Hypothalamus (tissue), 51 donors: ENCODE measurements around the gene CHD1L.
A peak's percentile ranks its signal among the peaks of the same experiment; 100 is the strongest.
"Not testable (repeated sequence)": the region's sequence is repeated elsewhere in the genome, so short reads cannot be mapped to it uniquely, and the experiment has no call there.

Source experiments
- DNase-seq, 51 donors: peaks; one replicate each; lab custom pipeline; 2025; lab: John Stamatoyannopoulos, UW

The CHD1L gene

DNA sequence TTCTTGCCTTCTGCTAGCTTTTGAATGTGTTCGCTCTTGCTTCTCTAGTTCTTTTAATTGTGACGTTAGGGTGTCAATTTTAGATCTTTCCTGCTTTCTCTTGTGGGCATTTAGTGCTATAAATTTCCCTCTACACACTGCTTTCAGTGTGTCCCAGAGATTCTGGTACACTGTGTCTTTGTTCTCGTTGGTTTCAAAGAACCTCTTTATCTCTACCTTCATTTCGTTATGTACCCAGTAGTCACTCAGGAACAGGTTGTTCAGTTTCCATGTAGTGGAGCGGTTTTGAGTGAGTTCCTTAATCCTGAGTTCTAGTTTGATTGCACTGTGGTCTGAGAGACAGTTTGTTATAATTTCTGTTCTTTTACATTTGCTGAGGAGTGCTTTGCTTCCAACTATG lies 11.5 kb upstream of the CHD1L start:
- DNase-seq: not testable (repeated sequence)

DNA sequence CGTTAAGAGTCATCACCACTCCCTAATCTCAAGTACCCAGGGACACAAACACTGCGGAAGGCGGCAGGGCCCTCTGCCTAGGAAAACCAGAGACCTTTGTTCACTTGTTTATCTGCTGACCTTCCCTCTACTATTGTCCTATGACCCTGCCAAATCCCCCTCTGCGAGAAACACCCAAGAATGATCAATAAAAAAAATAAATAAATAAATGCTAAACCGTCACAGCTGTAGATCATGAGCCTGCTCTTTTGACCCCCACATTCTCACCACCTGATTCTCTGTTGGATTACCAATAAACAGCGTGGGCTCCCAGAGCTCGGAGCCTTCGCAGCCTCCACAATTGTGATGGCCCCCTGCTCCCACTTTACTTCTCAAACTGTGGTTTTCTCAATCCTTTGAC lies 8.6 kb upstream of the CHD1L start:
- not testable (repeated sequence) for DNase-seq

DNA sequence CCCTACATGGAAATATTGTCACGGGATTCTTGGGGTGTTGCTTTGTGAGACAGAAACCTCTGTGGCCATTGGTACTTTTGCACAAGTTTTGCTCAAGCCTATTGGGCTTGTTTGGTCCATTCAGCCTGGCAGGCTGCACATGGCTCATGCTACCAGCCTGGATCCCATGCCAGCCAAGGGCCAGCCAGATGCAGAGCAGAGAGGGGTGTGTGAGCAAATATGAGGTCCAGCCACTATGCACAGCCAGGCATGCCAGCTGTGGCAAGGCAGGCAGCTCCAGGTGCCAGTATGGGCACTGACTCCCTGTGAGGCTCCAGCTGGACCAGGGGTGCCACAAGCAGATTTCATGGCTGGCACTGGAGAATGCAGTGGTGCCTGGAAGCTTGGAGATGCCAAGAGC lies 6.7 kb upstream of the CHD1L start:
- no peak for DNase-seq

DNA sequence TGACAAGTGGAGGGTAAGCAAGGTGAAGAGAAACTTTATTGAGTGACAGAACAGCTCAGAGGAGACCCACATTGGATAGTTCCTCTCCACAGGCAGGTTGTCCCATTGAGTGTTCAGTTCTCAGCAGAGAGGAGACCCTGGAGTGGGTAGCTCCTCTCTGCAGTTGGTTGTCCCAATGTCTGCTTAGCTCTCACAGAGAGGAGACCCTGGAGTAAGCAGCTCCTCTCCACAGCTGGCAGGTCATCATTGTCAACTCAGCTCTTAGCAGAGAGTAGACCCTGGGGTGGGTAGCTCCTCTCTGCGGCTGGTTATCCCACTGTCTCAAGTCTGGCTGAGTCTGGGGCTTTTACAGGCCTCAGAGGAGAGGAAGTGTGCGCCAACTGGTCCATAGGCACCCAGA lies 6.0 kb upstream of the CHD1L start:
- no peak for DNase-seq

DNA sequence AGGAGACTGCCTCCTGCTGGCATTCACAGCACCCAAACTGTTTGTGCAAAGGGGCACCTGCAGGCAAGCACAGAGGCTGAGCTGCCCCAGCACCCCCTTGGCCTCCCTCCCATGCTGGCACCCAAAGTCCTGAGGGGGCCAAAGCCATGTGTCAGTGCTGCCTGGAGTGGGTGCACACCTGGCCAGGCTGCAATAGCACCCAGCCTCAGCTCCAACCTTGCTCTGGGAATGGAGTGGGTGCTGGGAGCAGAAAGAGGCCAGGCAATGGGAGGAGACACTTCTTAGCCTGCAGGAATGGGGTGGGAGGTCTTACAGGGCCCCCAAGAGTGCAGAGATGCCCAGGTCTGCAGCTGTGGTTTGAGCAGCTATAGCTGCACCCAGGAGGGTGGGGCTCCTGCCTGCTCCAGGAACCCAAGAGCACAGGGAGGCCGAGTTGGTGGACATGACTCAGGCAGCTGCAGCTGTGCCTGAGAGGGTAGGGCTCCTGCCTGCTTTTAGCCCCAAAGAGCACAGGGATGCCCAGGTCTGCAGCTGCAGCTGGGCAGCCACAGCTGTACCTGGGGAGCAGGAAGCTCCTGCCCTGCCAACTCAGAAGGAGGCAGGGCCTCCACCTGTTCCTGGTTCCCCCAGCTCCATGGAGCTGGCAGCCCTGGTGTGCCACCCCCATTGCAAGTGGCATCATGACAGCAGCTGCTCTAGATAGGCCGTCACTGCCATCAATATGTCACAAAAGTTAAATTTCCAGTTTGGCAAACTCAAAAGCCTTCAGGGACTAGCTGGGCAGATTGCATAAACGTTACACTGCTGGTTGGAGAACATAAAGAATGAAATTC lies 5.3 kb upstream of the CHD1L start:
- no peak for DNase-seq

DNA sequence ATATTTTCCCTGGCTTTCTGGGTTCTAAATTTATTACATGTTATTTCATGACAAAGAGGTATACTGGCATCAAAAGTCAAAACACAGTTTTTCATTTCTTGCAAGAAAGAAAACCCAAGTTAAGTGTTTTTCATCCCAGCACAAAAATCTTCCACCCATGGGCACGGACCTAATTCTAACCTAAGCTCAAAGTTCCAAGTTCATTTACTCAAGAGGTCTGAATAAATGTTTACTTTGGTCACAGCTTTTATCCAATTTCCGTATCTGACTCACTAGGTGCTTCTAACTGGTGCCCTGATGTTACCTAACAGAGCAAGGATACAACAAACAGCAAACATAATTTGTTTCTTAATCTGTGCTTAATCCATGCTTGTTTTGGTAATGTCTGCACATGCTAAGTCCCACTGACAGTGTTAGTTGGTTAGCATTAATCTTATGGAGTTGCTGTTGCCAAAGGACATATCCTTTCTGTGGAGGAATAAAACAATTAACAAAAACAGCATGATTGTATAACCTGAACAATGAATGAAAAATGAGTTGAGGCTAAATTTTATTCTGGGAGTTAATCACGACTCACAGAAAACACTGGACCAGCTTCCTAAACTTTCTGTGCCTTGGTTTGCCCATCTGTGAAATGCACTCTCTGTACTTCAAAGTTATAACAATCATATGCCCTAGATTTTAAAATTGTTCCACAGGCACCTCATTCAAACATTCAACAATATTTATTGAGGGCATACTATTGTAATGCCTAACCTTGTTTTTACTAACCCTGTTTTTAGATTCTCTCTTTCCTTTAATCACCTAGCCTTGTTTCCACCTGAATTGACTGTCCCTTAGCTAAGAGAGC lies 4.2 kb upstream of the CHD1L start:
- no peak for DNase-seq

DNA sequence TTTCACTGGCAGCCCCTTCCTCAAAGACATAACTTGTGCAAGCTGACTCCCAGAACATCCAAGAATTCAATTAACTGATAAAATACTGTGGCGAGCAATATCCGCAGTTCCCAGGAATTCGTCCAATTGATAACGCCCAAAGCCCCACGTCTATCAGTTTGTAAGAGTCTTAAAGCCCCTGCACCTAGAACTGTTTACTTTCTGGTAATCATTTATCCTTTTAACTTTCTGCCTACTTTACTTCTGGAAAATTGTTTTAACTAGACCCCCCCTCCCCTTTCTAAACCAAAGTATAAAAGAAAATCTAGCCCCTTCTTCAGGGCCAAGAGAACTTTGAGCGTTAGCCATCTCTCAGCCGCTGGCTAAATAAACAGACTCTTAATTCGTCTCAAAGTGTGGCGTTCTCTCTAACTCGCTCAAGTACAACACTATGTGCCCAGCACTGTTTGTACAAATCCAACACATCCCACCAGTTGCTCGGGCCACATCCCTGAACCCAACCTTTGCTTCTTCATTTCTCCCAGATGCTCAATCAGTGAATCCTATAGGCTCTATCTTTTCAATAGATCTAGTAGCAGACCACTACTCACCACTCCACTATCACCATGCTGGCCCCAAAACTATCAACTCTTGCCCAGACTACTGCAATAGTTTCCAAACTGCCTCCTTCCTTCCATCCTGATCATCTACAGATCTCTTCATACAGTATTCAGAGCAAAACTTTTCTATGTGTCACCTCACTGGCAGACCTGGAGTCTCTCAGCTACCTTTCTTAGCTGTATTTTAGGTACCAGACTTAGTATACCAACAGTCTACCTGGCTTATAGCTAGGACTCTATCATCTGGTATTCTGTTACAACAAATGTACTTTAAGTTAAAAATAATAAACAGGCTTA lies 3.3 kb upstream of the CHD1L start:
- no peak for DNase-seq

DNA sequence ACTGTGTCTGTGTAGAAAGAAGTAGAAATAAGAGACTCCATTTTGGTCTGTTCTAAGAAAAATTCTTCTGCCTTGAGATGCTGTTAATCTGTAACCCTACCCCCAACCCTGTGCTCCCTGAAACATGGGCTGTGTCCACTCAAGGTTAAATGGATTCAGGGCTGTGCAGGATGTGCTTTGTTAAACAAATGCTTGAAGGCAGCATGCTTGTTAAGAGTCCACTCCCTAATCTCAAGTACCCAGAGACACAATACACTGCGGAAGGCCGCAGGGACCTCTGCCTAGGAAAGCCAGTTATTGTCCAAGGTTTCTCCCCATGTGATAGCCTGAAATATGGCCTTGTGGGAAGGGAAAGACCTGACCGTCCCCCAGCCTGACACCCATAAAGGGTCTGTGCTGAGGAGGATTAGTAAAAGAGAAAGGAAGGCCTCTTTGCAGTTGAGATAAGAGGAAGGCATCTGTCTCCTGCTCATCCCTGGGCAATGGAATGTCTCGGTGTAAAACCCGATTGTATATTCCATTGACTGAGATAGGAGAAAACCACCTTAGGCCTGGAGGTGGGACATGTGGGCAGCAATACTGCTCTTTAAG lies 2.3 kb upstream of the CHD1L start:
- DNase-seq: not testable (repeated sequence)

DNA sequence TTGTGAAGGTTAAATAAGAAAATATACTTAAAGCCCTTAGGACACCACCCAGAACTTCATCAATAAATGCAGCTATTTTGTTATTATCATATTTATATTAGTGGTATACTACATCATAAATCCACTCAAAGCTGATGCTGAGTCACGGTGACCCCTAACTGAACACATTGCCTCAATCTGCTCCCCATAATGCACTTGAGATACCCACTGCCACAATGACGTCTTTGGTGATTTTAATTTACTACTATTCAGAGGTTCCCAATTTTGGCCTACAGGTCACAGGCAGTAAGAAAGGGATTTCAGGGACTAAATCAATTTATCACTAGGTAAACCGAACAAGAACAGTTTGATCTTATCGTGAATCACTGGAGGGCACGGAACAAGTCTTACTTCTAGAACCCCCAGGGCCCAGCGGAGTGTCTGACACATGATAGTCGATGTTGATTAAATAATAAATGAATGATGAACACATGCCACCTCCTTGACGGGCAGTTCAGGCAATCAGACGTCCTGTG lies 493 bp upstream of the CHD1L start:
- DNase-seq: no peak

DNA sequence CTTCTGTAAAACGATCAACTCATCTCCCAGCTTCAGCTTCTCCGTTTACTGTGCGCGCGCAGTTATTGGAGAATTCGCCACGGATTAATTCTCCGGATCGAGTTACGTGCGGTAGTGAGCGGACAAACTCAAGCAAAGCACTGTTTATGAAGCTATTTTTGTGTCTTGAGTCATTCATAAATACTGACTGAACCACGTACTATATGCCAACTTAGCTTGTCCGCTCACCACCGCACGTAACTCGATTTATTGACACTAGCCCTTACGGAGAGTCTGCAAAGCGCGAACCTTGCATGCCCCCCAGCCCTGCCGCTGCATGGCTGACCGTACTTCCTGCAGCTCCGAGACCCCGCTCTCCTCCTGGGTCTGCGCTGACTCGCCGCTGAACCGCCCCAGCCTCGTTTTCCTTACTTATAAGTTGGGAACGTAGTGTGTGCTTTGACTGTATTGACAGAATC lies 773 bp downstream of the CHD1L start:
- peak in 24 of 51 donors; percentile 11 to 63 (median 39) for DNase-seq

DNA sequence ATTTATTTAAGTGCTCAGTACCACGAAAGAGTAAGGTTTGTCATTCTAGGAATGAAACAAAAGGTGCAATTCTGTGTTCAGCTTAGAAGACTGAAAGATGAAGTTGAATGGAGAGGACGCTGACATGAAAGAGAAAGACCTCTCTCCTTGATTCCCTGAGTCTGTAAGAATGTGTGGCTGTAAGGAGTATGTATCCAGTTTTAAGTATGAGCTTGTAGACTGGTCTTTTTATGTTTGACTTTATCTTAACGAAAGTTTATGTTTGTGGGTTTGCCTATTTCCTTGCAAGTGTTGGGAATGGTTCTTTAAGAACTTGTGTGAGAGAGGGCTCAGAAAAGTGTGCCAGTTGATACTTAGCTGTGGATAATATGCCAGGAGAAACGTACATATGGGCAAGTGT lies 1.4 kb downstream of the CHD1L start:
- DNase-seq: no peak

DNA sequence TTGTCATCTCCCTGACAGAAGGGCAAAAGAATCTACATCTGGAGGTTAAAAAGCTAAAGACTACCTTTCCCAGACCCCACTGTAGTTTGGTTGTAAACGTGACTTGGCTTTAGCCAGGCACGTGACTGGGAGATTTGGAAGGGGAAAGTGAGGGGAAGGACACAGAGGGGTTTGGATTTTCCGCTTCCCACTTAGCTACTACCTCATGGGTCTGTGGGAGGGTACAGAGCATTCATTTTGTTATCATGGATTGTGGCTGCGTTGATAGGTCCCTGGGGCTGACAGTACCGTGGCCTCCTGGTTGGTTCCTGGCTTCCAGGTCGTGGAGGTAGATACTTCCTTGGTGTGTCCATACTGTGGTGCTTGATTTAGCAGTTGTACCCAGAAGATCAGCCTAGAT lies 2.6 kb downstream of the CHD1L start:
- no peak for DNase-seq

DNA sequence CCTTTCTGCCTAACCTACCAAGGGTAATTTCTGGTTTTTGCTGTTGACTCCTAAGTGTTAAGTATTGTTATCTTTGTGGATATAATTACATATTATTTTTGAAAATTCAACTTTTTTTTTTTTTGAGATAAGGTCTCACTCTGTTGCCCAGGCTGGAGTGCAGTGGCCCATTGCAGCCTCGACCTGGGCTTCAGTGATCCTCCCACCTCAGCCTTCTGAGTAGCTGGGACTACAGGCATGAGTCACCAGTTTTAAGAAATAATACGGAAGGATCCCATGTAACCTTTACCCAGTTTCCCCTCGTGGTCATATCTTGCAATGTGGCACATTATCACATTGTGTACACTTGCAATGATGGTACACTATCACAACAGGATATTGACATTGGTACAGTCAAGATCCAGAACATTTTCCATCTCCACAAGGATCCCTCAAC lies 3.1 kb downstream of the CHD1L start:
- DNase-seq: no peak

DNA sequence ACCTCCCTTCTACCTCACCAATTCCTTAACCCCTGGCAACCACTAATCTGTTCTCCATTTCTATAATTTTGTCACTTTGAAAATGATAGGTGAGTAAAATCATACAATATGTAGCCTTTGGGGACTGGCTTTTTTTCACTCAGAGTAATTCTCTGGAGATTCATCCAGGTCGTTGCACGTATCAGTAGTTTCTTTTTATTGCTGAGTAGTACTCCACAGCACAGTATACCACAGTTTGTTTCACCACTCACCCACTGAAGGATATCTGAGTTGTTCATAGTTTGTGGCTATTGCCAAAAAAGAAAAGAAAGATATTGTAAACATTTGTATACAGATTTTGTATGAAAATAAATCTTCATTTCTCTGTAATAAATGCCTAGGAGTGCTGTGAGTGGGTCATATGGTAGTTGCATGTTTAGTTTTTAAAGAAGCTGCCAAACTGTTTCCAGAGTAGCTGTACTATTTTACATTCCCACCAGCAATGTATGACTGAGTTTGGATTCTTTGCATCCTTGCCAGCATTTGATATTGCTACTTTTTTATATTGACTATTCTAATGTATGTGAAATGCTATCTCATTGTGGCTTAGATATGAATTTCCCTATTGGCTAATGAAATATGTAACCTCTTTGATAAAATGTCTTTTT lies 3.7 kb downstream of the CHD1L start:
- no peak for DNase-seq

DNA sequence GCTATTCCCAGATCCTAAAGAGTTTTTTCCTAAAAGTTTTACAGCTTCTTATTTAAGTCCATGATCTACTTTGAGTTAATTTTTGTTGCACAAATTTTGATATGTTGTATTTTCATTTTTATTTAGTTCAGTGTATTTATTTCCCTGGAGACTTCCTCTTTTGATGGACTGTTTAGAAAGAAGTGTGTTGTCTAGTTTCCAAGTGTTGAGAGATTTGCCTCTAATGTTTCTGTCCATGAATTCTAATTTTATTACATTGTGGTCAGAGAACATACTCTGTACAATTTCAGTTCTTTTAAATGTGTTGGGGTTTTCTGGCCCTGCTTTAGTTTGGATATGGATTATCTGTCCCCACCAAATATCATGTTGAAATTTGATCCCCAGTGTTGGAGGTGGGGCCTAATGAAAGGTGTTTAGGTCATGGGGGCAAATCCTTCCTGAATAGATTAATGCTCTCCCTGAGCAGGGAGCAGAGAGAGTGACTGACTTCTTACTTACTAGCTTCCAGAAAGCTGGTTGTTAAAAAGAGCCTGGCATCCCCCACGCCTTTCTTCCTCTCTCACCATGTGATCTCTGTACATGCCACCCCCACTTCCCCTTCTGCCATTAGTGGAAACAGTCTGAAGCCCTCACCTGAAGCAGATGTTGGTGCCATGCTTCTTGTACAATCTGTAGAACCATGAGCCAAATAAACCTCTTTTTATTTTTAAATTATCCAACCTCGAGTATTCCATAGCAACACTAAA lies 4.6 kb downstream of the CHD1L start:
- DNase-seq: peak in 1 of 51 donors; percentile 2

DNA sequence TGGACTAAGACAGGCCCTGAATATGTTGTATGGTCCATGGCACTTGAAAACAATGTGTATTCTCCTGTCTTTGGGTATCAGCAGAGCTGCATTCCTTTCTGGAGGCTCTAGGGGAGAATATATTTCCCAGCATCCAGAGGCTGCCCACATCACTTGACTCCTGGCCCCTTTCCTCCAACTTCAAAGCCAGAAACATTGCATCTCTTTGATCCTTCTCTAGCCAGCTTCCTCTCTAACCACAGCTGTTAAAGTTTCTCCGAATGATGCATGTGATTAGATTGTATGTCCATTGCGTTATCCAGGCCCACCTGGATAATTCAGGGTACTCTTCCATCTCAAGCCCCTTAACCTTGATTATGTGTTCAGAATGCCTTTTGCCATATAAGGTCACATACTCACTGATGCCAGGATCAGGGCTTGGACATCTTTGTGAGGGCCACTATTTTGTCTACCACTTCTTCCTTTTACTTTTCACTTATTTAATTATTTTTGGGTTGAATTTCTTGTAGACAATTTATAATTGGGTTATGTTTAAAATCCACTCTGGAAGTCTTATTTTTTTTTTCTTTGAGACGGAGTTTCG lies 5.3 kb downstream of the CHD1L start:
- DNase-seq: no peak

DNA sequence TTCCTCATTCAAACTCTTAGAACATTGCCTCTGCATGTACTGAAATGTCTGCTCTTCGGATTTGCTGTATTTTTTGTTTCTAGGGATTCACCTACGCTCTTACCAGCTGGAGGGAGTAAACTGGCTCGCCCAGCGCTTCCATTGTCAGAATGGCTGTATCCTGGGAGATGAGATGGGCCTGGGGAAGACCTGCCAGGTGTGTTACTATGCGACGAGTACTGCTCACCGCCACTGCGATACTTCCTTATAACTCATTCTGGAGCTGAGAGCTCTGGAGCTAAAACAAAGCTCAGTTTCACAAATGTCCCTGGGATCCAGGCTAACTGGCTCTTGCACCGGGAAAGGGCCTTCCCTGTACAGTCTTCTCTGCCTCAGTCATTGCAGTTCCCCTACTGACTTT lies 10.1 kb downstream of the CHD1L start:
- no peak for DNase-seq

DNA sequence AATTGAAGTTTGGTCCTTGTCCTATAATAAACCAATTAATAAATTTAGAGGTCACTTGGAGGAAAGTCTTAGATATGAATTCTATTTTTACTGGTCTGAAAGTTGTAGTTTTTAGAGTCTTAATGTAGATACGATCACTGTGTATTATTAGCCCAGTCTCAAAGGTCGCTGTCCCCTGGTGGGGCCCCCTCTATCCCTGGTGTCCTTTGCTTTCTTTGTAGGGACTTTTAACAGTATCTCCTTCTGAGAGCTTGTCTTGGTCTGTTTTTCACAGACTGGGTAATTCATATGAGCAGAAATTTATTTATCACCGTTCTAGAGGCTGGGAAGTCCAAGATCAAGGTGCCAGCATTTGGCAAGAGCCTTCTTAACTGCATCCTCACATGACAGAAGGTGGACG lies 18.5 kb downstream of the CHD1L start:
- no peak for DNase-seq
